Keratinocyte (primary cell): ENCODE measurements around the gene HDHD5. TPM values are rescaled to one million over a fixed set of nuclear protein-coding genes. Genes with fewer than 3 reads are reported as not detected.

ENCODE experiments used
- DNase-seq: peaks from one replicate; pipeline ENCODE4 v3.0.0-alpha.2; 2011; ENCODE audit warnings: low read depth, missing footprints, low spot score
- FAIRE-seq: peaks from 2 replicates; lab custom pipeline; 2011; peaks lifted over from hg19 to GRCh38; lab: Jason Lieb, UNC
- H2AFZ ChIP-seq: 2 replicates; pipeline ENCODE4 v1.6.0; 2012; ENCODE audit warnings: low read length, control low read depth, inconsistent platforms; ENCODE audit not compliant: control insufficient read depth
- H3K27ac ChIP-seq: 2 replicates; pipeline ENCODE4 v1.5.1; 2011; ENCODE audit warnings: low read length; ENCODE audit not compliant: control insufficient read depth, insufficient read depth
- H3K27me3 ChIP-seq: 3 replicates; pipeline ENCODE4 v1.6.0; 2011; ENCODE audit warnings: low read length; ENCODE audit not compliant: control insufficient read depth, insufficient read depth; ENCODE audit errors: extremely low read depth
- H3K36me3 ChIP-seq, 2 experiments: 2 replicates in 1 of 2; 3 replicates in 1 of 2; pipeline ENCODE4 v1.5.1; 2011; ENCODE audit warnings: low read length in 2 of 2, mild to moderate bottlenecking in 1 of 2; ENCODE audit not compliant: control insufficient read depth in 2 of 2, insufficient read depth in 2 of 2; ENCODE audit errors: extremely low read depth in 1 of 2
- H3K4me1 ChIP-seq: 3 replicates; pipeline ENCODE4 v1.5.1; 2011; ENCODE audit warnings: low read length; ENCODE audit not compliant: control insufficient read depth, insufficient read depth; ENCODE audit errors: extremely low read depth
- H3K4me2 ChIP-seq: 3 replicates; pipeline ENCODE4 v1.6.0; 2011; ENCODE audit warnings: low read depth, low read length; ENCODE audit not compliant: control insufficient read depth, insufficient read depth; ENCODE audit errors: extremely low read depth
- H3K4me3 ChIP-seq, 3 experiments: fragments of 200-600 bp in 1 of 3; sonication (generic) in 1 of 3; 2 replicates in 2 of 3; 3 replicates in 1 of 3; pipeline ENCODE4 v1.5.1; 2011 to 2016; ENCODE audit warnings: low read length in 3 of 3, mild to moderate bottlenecking in 3 of 3, control low read depth in 2 of 3, inconsistent platforms in 1 of 3, low read depth in 1 of 3, mixed read lengths in 1 of 3, mixed run types in 1 of 3, moderate library complexity in 1 of 3; ENCODE audit not compliant: control insufficient read depth in 2 of 3, insufficient read depth in 2 of 3; ENCODE audit errors: extremely low read depth in 1 of 3
- H3K79me2 ChIP-seq: 2 replicates; pipeline ENCODE4 v1.6.0; 2012; ENCODE audit warnings: low read length; ENCODE audit not compliant: control insufficient read depth, insufficient read depth
- H3K9ac ChIP-seq: 3 replicates; pipeline ENCODE4 v1.6.0; 2011; ENCODE audit warnings: low read length; ENCODE audit not compliant: control insufficient read depth, insufficient read depth; ENCODE audit errors: extremely low read depth
- H3K9me1 ChIP-seq: 3 replicates; pipeline ENCODE4 v1.6.0; 2011; ENCODE audit warnings: low read length; ENCODE audit not compliant: control insufficient read depth, insufficient read depth; ENCODE audit errors: extremely low read depth
- H3K9me3 ChIP-seq: 2 replicates; pipeline ENCODE4 v1.5.1; 2012; ENCODE audit warnings: low read depth, low read length; ENCODE audit not compliant: control insufficient read depth
- H4K20me1 ChIP-seq: 3 replicates; pipeline ENCODE4 v1.6.0; 2011; ENCODE audit warnings: low read length; ENCODE audit not compliant: control insufficient read depth, insufficient read depth; ENCODE audit errors: extremely low read depth
- EZH2 ChIP-seq: IDR thresholded peaks from one replicate; pipeline ENCODE4 v1.6.1; 2012; ENCODE audit warnings: inconsistent platforms, mild to moderate bottlenecking, low read length, moderate library complexity
- dilution Hi-C: fragments of 300-500 bp; cut with MboI; formaldehyde crosslinking; loops from one replicate; pipeline ENCODE4 v1.7.0; 2020; ENCODE audit warnings: low sequenced_read_pairs; ENCODE audit not compliant: extremely low pct_ligation_motif_present
- polyA plus RNA-seq, 5 experiments: library from polyadenylated mRNA; depleted of rRNA in 3 of 5; stranded (reverse) in 3 of 5; stranded (forward) in 1 of 5; unstranded in 1 of 5; fragments of >200 nt; gene quantifications; 1 replicate in 1 of 5; 2 replicates in 3 of 5; 3 replicates in 1 of 5; pipeline versions ENCODE4 v1.2.1 to v1.2.3, GENCODE V29; 2011 to 2012; ENCODE audit warnings: missing spikeins in 2 of 5, low read depth in 1 of 5, low replicate concordance in 1 of 5
- TF ChIP-seq, protein P1 (sequence below), 3 experiments: IDR thresholded peaks in 1 of 3; conservative IDR thresholded peaks in 1 of 3; optimal IDR thresholded peaks in 1 of 3; 2 replicates in 2 of 3; 3 replicates in 1 of 3; pipeline versions ENCODE3 to v1.5.1; 2011; ENCODE audit warnings: low read length in 3 of 3, mild to moderate bottlenecking in 3 of 3, moderate library complexity in 2 of 3, control low read depth in 1 of 3, inconsistent platforms in 1 of 3; ENCODE audit not compliant: insufficient read depth in 2 of 3; ENCODE audit errors: extremely low read depth in 1 of 3

Gene HDHD5
- polyA plus RNA-seq, 1 donor (not counting 4 experiments of a cell fraction or from before 2014, with no cell fraction given), result 22.6 TPM

DNA sequence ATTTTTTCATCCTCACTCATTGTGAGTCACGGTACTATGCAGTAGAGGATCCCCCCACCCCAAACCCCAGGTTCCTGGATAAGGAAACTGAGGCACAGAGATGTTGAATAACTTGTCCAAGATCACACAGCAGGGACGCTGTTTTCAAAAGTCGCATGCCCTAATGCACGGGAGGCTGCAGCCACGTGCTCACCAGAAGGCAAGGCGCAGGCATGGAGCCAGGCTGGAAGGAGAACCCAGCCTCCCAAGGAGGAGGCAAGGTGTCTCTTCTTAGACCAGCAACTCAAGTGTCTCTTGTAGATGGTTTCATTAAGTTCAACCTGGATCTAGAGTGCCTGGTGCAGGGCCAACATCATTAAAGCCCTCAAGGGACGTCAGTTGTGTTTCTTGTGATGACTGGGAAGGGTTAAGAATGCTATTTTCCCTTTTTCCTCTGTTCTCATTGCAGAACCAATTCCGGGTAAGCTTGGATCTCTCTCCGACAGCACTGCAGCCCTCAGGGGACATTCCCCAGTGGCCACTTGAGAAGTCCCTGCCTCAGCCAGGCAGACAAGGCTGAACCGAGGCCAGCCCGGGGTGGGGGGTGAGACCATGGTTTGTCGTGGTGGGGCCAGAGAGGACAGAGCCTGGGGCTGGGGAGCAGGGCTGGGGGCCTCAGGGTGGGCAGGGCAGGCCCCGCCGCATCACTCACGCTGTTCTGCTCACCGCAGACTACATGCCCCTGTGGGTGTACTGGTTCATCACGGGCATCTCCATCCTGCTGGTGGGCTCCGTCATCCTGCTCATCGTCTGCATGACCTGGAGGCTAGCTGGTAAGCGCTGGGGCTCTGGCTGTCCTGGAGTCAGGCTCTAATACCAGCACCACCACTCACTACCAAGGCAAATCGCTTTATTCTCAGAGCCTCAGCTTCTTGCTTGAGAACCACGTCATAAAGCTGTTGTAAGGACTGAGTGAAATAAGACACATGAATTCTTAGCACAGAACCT is 53.6 kb downstream of the HDHD5 start:
- DNase-seq, result no peak
- H2AFZ ChIP-seq, result no peak overlapping the region
- no peaks in the 10 kb centered on the region for H3K27me3 ChIP-seq
- H4K20me1 ChIP-seq, result peaks cover 4% of the 10 kb centered on the region
- no peak overlapping the region for H3K4me3 ChIP-seq
- H3K36me3 ChIP-seq, result peaks cover 28 to 39% of the 10 kb centered on the region in 2 experiments
- dilution Hi-C loops, result no loop called here
- FAIRE-seq, result no peak
- H3K9ac ChIP-seq, result no peak overlapping the region
- H3K79me2 ChIP-seq, result no peaks in the 10 kb centered on the region
- no peaks in the 10 kb centered on the region for H3K9me3 ChIP-seq
- no peak overlapping the region for H3K4me2 ChIP-seq
- H3K4me1 ChIP-seq, result no peaks in the 10 kb centered on the region
- H3K9me1 ChIP-seq, result no peaks in the 10 kb centered on the region
- H3K27ac ChIP-seq, result no peak overlapping the region
- TF ChIP-seq, protein P1, sequence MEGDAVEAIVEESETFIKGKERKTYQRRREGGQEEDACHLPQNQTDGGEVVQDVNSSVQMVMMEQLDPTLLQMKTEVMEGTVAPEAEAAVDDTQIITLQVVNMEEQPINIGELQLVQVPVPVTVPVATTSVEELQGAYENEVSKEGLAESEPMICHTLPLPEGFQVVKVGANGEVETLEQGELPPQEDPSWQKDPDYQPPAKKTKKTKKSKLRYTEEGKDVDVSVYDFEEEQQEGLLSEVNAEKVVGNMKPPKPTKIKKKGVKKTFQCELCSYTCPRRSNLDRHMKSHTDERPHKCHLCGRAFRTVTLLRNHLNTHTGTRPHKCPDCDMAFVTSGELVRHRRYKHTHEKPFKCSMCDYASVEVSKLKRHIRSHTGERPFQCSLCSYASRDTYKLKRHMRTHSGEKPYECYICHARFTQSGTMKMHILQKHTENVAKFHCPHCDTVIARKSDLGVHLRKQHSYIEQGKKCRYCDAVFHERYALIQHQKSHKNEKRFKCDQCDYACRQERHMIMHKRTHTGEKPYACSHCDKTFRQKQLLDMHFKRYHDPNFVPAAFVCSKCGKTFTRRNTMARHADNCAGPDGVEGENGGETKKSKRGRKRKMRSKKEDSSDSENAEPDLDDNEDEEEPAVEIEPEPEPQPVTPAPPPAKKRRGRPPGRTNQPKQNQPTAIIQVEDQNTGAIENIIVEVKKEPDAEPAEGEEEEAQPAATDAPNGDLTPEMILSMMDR (optimal IDR thresholded peaks at IDR 0.05 in 1 of 3, IDR thresholded peaks at IDR 0.05 in 1 of 3, conservative IDR thresholded peaks at IDR 0.05 in 1 of 3; ENCODE audit: extremely low read depth in 1 of 3, insufficient read depth in 2 of 3, low read length in 3 of 3), result no peak
- no peak for TF ChIP-seq EZH2

GRCh38 chr22:17104336-17104935 is 54.6 kb downstream of the HDHD5 start:
- H3K27me3 ChIP-seq, result no peaks in the 10 kb centered on the region
- TF ChIP-seq, protein P1 (optimal IDR thresholded peaks at IDR 0.05 in 1 of 3, IDR thresholded peaks at IDR 0.05 in 1 of 3, conservative IDR thresholded peaks at IDR 0.05 in 1 of 3; ENCODE audit: extremely low read depth in 1 of 3, insufficient read depth in 2 of 3, low read length in 3 of 3), result no peak
- no peak for TF ChIP-seq EZH2
- no peaks in the 10 kb centered on the region for H3K9me1 ChIP-seq
- no peak overlapping the region for H3K27ac ChIP-seq
- no peak overlapping the region for H3K4me3 ChIP-seq
- H3K9me3 ChIP-seq, result no peaks in the 10 kb centered on the region
- peaks cover 29 to 44% of the 10 kb centered on the region in 2 experiments for H3K36me3 ChIP-seq
- dilution Hi-C loops, result no loop called here
- H3K4me1 ChIP-seq, result no peaks in the 10 kb centered on the region
- no peak overlapping the region for H3K4me2 ChIP-seq
- no peak overlapping the region for H2AFZ ChIP-seq
- FAIRE-seq (no peak), DNase-seq (no peak)
- H4K20me1 ChIP-seq, result no peaks in the 10 kb centered on the region
- no peaks in the 10 kb centered on the region for H3K79me2 ChIP-seq
- H3K9ac ChIP-seq, result no peak overlapping the region
